GM23338 (cell line): ENCODE results near the gene CDCA4. TPM values are rescaled to one million over a fixed set of nuclear protein-coding genes. Genes with fewer than 3 reads are reported as not detected.

ENCODE experiments used
- ATAC-seq: fragments of 200-7000 bp; cut with Tn5 transposase; 3 replicates; pipeline ENCODE4 v1.9.1; 2020
- DNase-seq: peaks from one replicate; pipeline ENCODE4 v3.0.0-alpha.2; 2015; ENCODE audit warnings: low spot score
- H2AFZ ChIP-seq: fragments of 200-600 bp; sonication (generic); 2 replicates; pipeline ENCODE4 v1.8.0; 2016; ENCODE audit warnings: antibody characterized with exemption, mild to moderate bottlenecking, moderate library complexity
- H3F3A ChIP-seq: fragments of 200-600 bp; sonication (generic); replicated peaks from 2 replicates; pipeline ENCODE4 v1.8.0; 2017; ENCODE audit warnings: antibody characterized with exemption, mixed run types, low read depth
- H3K27ac ChIP-seq: fragments of 200-600 bp; sonication (generic); 2 replicates; pipeline ENCODE4 v1.6.1; 2016; ENCODE audit warnings: low read depth
- H3K27me3 ChIP-seq: fragments of 200-600 bp; sonication (generic); 2 replicates; pipeline ENCODE4 v1.8.0; 2016; ENCODE audit warnings: mild to moderate bottlenecking, mixed run types, moderate library complexity; ENCODE audit not compliant: insufficient read depth
- H3K36me3 ChIP-seq: fragments of 200-600 bp; sonication (generic); 2 replicates; pipeline ENCODE4 v1.8.0; 2016; ENCODE audit warnings: mild to moderate bottlenecking; ENCODE audit not compliant: insufficient read depth
- H3K4me1 ChIP-seq: fragments of 200-600 bp; sonication (generic); 2 replicates; pipeline ENCODE4 v1.8.0; 2016; ENCODE audit warnings: mild to moderate bottlenecking, moderate library complexity; ENCODE audit not compliant: insufficient read depth
- H3K4me2 ChIP-seq: fragments of 200-600 bp; sonication (generic); 2 replicates; pipeline ENCODE4 v1.7.1; 2017; ENCODE audit warnings: mixed run types
- H3K4me3 ChIP-seq: fragments of 200-600 bp; sonication (generic); 2 replicates; pipeline ENCODE4 v1.6.1; 2016; ENCODE audit warnings: mixed run types
- H3K79me2 ChIP-seq: fragments of 200-600 bp; sonication (generic); replicated peaks from 2 replicates; pipeline ENCODE4 v1.8.0; 2017; ENCODE audit warnings: mild to moderate bottlenecking; ENCODE audit not compliant: insufficient read depth
- H3K9me2 ChIP-seq: fragments of 200-600 bp; sonication (generic); 2 replicates; pipeline ENCODE4 v1.8.0; 2017; ENCODE audit not compliant: insufficient read depth
- H4K20me1 ChIP-seq: fragments of 200-600 bp; sonication (generic); replicated peaks from 2 replicates; pipeline ENCODE4 v1.8.0; 2017; ENCODE audit warnings: mild to moderate bottlenecking; ENCODE audit not compliant: insufficient read depth
- H3K27ac Mint-ChIP-seq: 2 replicates; pipeline ENCODE4 v1.8.0; 2020; ENCODE audit warnings: inconsistent platforms, mild to moderate bottlenecking, moderate library complexity, mixed read lengths
- H3K27me3 Mint-ChIP-seq: 3 replicates; pipeline ENCODE4 v1.8.0; 2022; ENCODE audit warnings: low read depth, mild to moderate bottlenecking, moderate library complexity, mixed read lengths, inconsistent platforms; ENCODE audit not compliant: insufficient read depth, poor library complexity
- H3K36me3 Mint-ChIP-seq: 3 replicates; pipeline ENCODE4 v1.8.0; 2021; ENCODE audit warnings: low read depth, mild to moderate bottlenecking, inconsistent platforms, moderate library complexity, mixed read lengths
- H3K4me1 Mint-ChIP-seq: 3 replicates; pipeline ENCODE4 v1.8.0; 2020; ENCODE audit warnings: mild to moderate bottlenecking, inconsistent platforms, mixed read lengths
- H3K4me3 Mint-ChIP-seq: 3 replicates; pipeline ENCODE4 v1.8.0; 2021; ENCODE audit warnings: moderate library complexity, mild to moderate bottlenecking, inconsistent platforms, mixed read lengths
- H3K9me3 Mint-ChIP-seq: 3 replicates; pipeline ENCODE4 v1.8.0; 2020; ENCODE audit warnings: moderate library complexity, mild to moderate bottlenecking, inconsistent platforms, mixed read lengths
- CREB1 ChIP-seq: fragments of 250-450 bp; sonication (Bioruptor Pico); IDR thresholded peaks from 2 replicates; pipeline ENCODE4 v1.5.0; 2020; ENCODE audit warnings: low read depth, mild to moderate bottlenecking, moderate library complexity
- EZH2 ChIP-seq: fragments of 200-600 bp; sonication (generic); IDR thresholded peaks from one replicate; pipeline ENCODE4 v1.8.0; 2017; ENCODE audit warnings: antibody characterized with exemption, mild to moderate bottlenecking, low read depth; ENCODE audit not compliant: unreplicated experiment
- EZH2phosphoT487 ChIP-seq: fragments of 200-600 bp; sonication (generic); IDR thresholded peaks from one replicate; pipeline ENCODE4 v1.8.1; 2018; ENCODE audit warnings: antibody characterized with exemption; ENCODE audit not compliant: unreplicated experiment
- NANOG ChIP-seq: IDR thresholded peaks from 2 replicates; pipeline ENCODE4 v1.6.1; 2016; ENCODE audit warnings: antibody characterized with exemption, borderline replicate concordance
- POLR2AphosphoS5 ChIP-seq: IDR thresholded peaks from 2 replicates; pipeline ENCODE4 v1.6.1; 2016; ENCODE audit warnings: antibody characterized with exemption, low read depth
- STAT1 ChIP-seq: IDR thresholded peaks from one replicate; pipeline ENCODE4 v1.6.1; 2016; ENCODE audit warnings: antibody characterized with exemption; ENCODE audit not compliant: unreplicated experiment
- ZNF114 ChIP-seq: fragments of 250-450 bp; sonication (Bioruptor Pico); IDR thresholded peaks from 2 replicates; pipeline ENCODE4 v1.5.0; 2020; ENCODE audit warnings: mild to moderate bottlenecking, moderate library complexity
- ZNF331 ChIP-seq: fragments of 250-450 bp; sonication (Bioruptor Pico); IDR thresholded peaks from 2 replicates; pipeline ENCODE4 v1.5.0; 2020; ENCODE audit warnings: low read depth, mild to moderate bottlenecking, moderate library complexity
- polyA plus RNA-seq: library from polyadenylated mRNA; unstranded; fragments of >200 nt; fragmentation: Nextera tagmentation; extraction: Ambion mirVana; gene quantifications from 2 replicates; pipeline ENCODE4 v1.2.1, GENCODE V29; 2016
- total RNA-seq: library from RNA; depleted of rRNA; stranded (reverse); fragments of >200 nt; shearing (Covaris generic); gene quantifications from 2 replicates; pipeline ENCODE4 v1.2.3, GENCODE V29; 2014
- TF ChIP-seq, protein P1 (sequence below): IDR thresholded peaks from 2 replicates; pipeline ENCODE4 v1.6.1; 2016; ENCODE audit warnings: antibody characterized with exemption
- TF ChIP-seq, protein P2 (sequence below): IDR thresholded peaks from one replicate; pipeline ENCODE4 v1.6.1; 2018; ENCODE audit warnings: antibody characterized with exemption; ENCODE audit not compliant: unreplicated experiment
- TF ChIP-seq, protein P3 (sequence below), 2 experiments: fragments of 200-600 bp in 1 of 2; sonication (generic) in 1 of 2; conservative IDR thresholded peaks; 2 replicates each; pipeline versions ENCODE4 v1.5.1 to v1.6.1; 2016 to 2017; ENCODE audit warnings: antibody characterized with exemption in 2 of 2, low read depth in 2 of 2, mild to moderate bottlenecking in 2 of 2, moderate library complexity in 1 of 2

The CDCA4 gene
- total and polyA plus RNA-seq, 2 experiments from 2014 or later = 32.6 to 70.7 TPM

DNA sequence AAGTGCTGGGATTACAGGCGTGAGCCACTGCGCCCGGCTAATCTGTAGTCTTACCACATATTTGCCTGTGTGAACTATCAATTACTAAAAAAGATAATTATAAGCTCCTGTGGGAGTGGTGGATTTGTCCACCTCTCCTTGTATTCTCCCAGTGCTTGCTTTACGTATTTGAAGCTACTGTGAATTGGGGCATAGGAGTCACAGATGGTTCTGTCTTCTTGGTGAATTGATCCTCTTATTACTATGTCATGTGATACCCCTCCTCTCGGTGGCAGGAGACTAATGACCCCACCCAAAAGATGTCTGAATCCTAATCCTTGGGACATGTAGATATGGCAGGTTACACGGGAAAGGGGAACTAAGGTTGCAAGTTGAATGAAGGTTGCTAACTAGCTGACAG is 32.5 kb upstream of the CDCA4 start:
- Histone ChIP-seq H3K4me2 (no peak overlapping the region), H3K79me2 (no peaks in the 10 kb centered on the region), H3K27ac (no peak overlapping the region), H3K4me1 (peaks cover 6% of the 10 kb centered on the region; the same call in 1 of the 2 replicates), H3K9me2 (no peaks in the 10 kb centered on the region), H3K36me3 (no peaks in the 10 kb centered on the region), H3K27me3 (peaks cover 6% of the 10 kb centered on the region; the same call in 1 of the 2 replicates), H2AFZ (no peak overlapping the region), H3K4me3 (no peak overlapping the region), H4K20me1 (no peaks in the 10 kb centered on the region), H3F3A (no peaks in the 10 kb centered on the region)
- peaks cover 20% of the 10 kb centered on the region for H3K4me1 Mint-ChIP-seq
- no peak for DNase-seq
- ATAC-seq = no peak
- peaks cover 35% of the 10 kb centered on the region for H3K27me3 Mint-ChIP-seq
- H3K36me3 Mint-ChIP-seq = no peaks in the 10 kb centered on the region
- TF ChIP-seq, protein P1, sequence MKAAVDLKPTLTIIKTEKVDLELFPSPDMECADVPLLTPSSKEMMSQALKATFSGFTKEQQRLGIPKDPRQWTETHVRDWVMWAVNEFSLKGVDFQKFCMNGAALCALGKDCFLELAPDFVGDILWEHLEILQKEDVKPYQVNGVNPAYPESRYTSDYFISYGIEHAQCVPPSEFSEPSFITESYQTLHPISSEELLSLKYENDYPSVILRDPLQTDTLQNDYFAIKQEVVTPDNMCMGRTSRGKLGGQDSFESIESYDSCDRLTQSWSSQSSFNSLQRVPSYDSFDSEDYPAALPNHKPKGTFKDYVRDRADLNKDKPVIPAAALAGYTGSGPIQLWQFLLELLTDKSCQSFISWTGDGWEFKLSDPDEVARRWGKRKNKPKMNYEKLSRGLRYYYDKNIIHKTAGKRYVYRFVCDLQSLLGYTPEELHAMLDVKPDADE = no peak
- TF ChIP-seq CREB1 (CRISPR knock-in tag) (no peak), EZH2phosphoT487 (no peak), EZH2 (no peak), STAT1 (no peak), POLR2AphosphoS5 (no peak), ZNF331 (CRISPR knock-in tag) (no peak), NANOG (no peak), ZNF114 (CRISPR knock-in tag) (no peak)
- TF ChIP-seq, protein P2, sequence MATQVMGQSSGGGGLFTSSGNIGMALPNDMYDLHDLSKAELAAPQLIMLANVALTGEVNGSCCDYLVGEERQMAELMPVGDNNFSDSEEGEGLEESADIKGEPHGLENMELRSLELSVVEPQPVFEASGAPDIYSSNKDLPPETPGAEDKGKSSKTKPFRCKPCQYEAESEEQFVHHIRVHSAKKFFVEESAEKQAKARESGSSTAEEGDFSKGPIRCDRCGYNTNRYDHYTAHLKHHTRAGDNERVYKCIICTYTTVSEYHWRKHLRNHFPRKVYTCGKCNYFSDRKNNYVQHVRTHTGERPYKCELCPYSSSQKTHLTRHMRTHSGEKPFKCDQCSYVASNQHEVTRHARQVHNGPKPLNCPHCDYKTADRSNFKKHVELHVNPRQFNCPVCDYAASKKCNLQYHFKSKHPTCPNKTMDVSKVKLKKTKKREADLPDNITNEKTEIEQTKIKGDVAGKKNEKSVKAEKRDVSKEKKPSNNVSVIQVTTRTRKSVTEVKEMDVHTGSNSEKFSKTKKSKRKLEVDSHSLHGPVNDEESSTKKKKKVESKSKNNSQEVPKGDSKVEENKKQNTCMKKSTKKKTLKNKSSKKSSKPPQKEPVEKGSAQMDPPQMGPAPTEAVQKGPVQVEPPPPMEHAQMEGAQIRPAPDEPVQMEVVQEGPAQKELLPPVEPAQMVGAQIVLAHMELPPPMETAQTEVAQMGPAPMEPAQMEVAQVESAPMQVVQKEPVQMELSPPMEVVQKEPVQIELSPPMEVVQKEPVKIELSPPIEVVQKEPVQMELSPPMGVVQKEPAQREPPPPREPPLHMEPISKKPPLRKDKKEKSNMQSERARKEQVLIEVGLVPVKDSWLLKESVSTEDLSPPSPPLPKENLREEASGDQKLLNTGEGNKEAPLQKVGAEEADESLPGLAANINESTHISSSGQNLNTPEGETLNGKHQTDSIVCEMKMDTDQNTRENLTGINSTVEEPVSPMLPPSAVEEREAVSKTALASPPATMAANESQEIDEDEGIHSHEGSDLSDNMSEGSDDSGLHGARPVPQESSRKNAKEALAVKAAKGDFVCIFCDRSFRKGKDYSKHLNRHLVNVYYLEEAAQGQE = no peak
- TF ChIP-seq, protein P3, sequence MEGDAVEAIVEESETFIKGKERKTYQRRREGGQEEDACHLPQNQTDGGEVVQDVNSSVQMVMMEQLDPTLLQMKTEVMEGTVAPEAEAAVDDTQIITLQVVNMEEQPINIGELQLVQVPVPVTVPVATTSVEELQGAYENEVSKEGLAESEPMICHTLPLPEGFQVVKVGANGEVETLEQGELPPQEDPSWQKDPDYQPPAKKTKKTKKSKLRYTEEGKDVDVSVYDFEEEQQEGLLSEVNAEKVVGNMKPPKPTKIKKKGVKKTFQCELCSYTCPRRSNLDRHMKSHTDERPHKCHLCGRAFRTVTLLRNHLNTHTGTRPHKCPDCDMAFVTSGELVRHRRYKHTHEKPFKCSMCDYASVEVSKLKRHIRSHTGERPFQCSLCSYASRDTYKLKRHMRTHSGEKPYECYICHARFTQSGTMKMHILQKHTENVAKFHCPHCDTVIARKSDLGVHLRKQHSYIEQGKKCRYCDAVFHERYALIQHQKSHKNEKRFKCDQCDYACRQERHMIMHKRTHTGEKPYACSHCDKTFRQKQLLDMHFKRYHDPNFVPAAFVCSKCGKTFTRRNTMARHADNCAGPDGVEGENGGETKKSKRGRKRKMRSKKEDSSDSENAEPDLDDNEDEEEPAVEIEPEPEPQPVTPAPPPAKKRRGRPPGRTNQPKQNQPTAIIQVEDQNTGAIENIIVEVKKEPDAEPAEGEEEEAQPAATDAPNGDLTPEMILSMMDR (conservative IDR thresholded peaks at IDR 0.05; ENCODE audit: low read depth in 2 of 2) = no peak
- H3K27ac Mint-ChIP-seq = no peak overlapping the region
- H3K4me3 Mint-ChIP-seq = no peak overlapping the region
- H3K9me3 Mint-ChIP-seq = no peaks in the 10 kb centered on the region
